ENCODE results near the gene TMOD4.
A peak's percentile ranks its signal among the peaks of the same experiment; 100 is the strongest.

TMOD4 gene

DNA sequence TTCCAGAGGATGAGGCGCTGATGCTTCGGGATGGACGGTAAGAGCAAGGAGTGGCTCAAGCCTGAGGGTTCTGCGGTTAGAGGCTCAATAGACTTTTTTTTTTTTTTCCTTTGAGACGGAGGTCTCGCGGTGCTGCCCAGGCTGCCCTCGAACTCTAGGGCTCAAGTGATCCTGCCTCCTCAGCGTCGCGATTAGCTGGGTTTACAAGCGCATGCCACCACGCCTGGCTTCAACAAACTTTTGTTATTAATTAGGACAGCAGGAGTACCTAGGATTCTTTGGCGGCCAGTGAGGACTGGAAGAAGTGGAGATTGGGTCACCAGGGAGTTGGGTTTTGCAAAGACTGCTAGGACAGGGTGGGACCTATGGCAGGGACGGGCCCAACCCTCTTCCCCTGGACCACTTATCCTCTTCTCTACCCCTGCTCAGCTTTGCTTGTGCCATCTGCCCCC, 9.2 kb downstream of the TMOD4 start:
- Histone ChIP-seq H3K4me2 (ENCODE audit: low read length, poor library complexity, severe bottlenecking) (peak overlapping the region; percentile 60), H3K27me3 (ENCODE audit: control insufficient read depth in 1 of 2, insufficient read depth in 1 of 2, low read length in 2 of 2) (no peaks in the 10 kb centered on the region), H3K79me1 (replicated peaks; ENCODE audit: low read length, poor library complexity, severe bottlenecking) (peaks cover 13% of the 10 kb centered on the region), H3K4ac (ENCODE audit: low read depth in 1 of 2, low read length in 2 of 2) (no peak overlapping the region), H3K18ac (ENCODE audit: low read depth in 1 of 2, low read length in 2 of 2) (peak overlapping the region in 1 of 2 experiments; percentile 29), H3K14ac (ENCODE audit: low read length in 2 of 2) (peak overlapping the region in 1 of 2 experiments; percentile 68), H2BK12ac (ENCODE audit: low read length in 2 of 2) (no peak overlapping the region), H2AK5ac (ENCODE audit: low read length, severe bottlenecking) (no peak overlapping the region), H3K9ac (ENCODE audit: low read length) (peak overlapping the region; percentile 92), H2BK5ac (ENCODE audit: low read depth, low read length, poor library complexity, severe bottlenecking) (no peak overlapping the region), H3K36me3 (ENCODE audit: control insufficient read depth in 1 of 2, insufficient read depth in 2 of 2, low read depth in 1 of 2, low read length in 2 of 2) (peaks cover 31 to 47% of the 10 kb centered on the region in 2 experiments), H3K9me3 (ENCODE audit: control insufficient read depth, low read length) (no peaks in the 10 kb centered on the region), H2BK15ac (ENCODE audit: low read depth, poor library complexity, severe bottlenecking) (no peak overlapping the region), H2BK120ac (ENCODE audit: low read depth, low read length) (no peak overlapping the region), H3K4me3 (ENCODE audit: insufficient read depth in 1 of 2, low read depth in 1 of 2, low read length in 2 of 2) (peak overlapping the region; percentile 74 to 84), H3K4me1 (ENCODE audit: control insufficient read depth, insufficient read depth, low read depth, low read length) (peaks cover 6% of the 10 kb centered on the region), H3K27ac (ENCODE audit: low read length, poor library complexity, severe bottlenecking) (peak overlapping the region; percentile 92), H2AFZ (ENCODE audit: low read depth, low read length) (no peak overlapping the region), H4K8ac (ENCODE audit: low read length) (peak overlapping the region; percentile 21), H3K23ac (ENCODE audit: low read length in 2 of 2) (no peak overlapping the region), H4K91ac (ENCODE audit: low read length) (no peak overlapping the region)
- DNase-seq: peak; percentile 88
- WGBS: 7% methylated on average over 15 of the region's 15 CpGs

- H3K79me1 ChIP-seq (replicated peaks; ENCODE audit: low read length, poor library complexity, severe bottlenecking): peaks cover 13% of the 10 kb centered on the region
- peak; percentile 99 for DNase-seq
These were observed 9.9 kb downstream of the TMOD4 start, which contains the start of the genes LYSMD1 and SCNM1 for GRCh38 chr1:151165738-151166504. TSS of gene LYSMD1 (minus strand) at chr1:151165902. CDS start at chr1:151165258, 644 bp downstream. TSS of gene SCNM1 (plus strand) at chr1:151166144. CDS start at chr1:151166153, 9 bp downstream.

GRCh38 chr1:151165281-151165737, 10.5 kb downstream of the TMOD4 start:
- 4% methylated on average over 15 of the region's 15 CpGs for WGBS
- H3K79me1 ChIP-seq (replicated peaks; ENCODE audit: low read length, poor library complexity, severe bottlenecking): peaks cover 13% of the 10 kb centered on the region
- peak overlapping the region; percentile 90 for H3K4me2 ChIP-seq (ENCODE audit: low read length, poor library complexity, severe bottlenecking)
- peaks cover 27 to 45% of the 10 kb centered on the region in 2 experiments for H3K36me3 ChIP-seq (ENCODE audit: control insufficient read depth in 1 of 2, insufficient read depth in 2 of 2, low read depth in 1 of 2, low read length in 2 of 2)
- H3K9me3 ChIP-seq (ENCODE audit: control insufficient read depth, low read length): no peaks in the 10 kb centered on the region
- peak overlapping the region; percentile 75 for H2AFZ ChIP-seq (ENCODE audit: low read depth, low read length)
- no peak overlapping the region for H3K14ac ChIP-seq (ENCODE audit: low read length in 2 of 2)
- H4K91ac ChIP-seq (ENCODE audit: low read length): peak overlapping the region; percentile 8
- H3K27me3 ChIP-seq (ENCODE audit: control insufficient read depth in 1 of 2, insufficient read depth in 1 of 2, low read length in 2 of 2): no peaks in the 10 kb centered on the region
- H2BK12ac ChIP-seq (ENCODE audit: low read length in 2 of 2): no peak overlapping the region
- no peak overlapping the region for H2BK15ac ChIP-seq (ENCODE audit: low read depth, poor library complexity, severe bottlenecking)
- peak overlapping the region; percentile 89 for H4K8ac ChIP-seq (ENCODE audit: low read length)
- peak overlapping the region; percentile 61 for H2AK5ac ChIP-seq (ENCODE audit: low read length, severe bottlenecking)
- peak overlapping the region in 1 of 2 experiments; percentile 85 for H3K4ac ChIP-seq (ENCODE audit: low read depth in 1 of 2, low read length in 2 of 2)
- H3K27ac ChIP-seq (ENCODE audit: low read length, poor library complexity, severe bottlenecking): peak overlapping the region; percentile 63
- peak; percentile 59 for DNase-seq
- peak overlapping the region; percentile 92 for H3K9ac ChIP-seq (ENCODE audit: low read length)
- no peak overlapping the region for H2BK5ac ChIP-seq (ENCODE audit: low read depth, low read length, poor library complexity, severe bottlenecking)
- peak overlapping the region; percentile 34 to 84 for H3K18ac ChIP-seq (ENCODE audit: low read depth in 1 of 2, low read length in 2 of 2)
- peaks cover 6% of the 10 kb centered on the region for H3K4me1 ChIP-seq (ENCODE audit: control insufficient read depth, insufficient read depth, low read depth, low read length)
- peak overlapping the region; percentile 59 to 84 for H3K4me3 ChIP-seq (ENCODE audit: insufficient read depth in 1 of 2, low read depth in 1 of 2, low read length in 2 of 2)
- no peak overlapping the region for H3K23ac ChIP-seq (ENCODE audit: low read length in 2 of 2)
- H2BK120ac ChIP-seq (ENCODE audit: low read depth, low read length): no peak overlapping the region

More at GRCh38 chr1:151165738-151166504, 9.9 kb downstream of the TMOD4 start, which contains the start of the genes LYSMD1 and SCNM1:
- Histone ChIP-seq H2AFZ (ENCODE audit: low read depth, low read length) (peak within 1 kb of the TSS; percentile 75), H3K18ac (ENCODE audit: low read depth in 1 of 2, low read length in 2 of 2) (peak within 1 kb of the TSS; percentile 34 to 84), H3K27ac (ENCODE audit: low read length, poor library complexity, severe bottlenecking) (peak within 1 kb of the TSS; percentile 92), H2BK15ac (ENCODE audit: low read depth, poor library complexity, severe bottlenecking) (no peak within 1 kb of the TSS), H3K9me3 (ENCODE audit: control insufficient read depth, low read length) (no peaks in the 10 kb centered on the region), H4K91ac (ENCODE audit: low read length) (peak within 1 kb of the TSS; percentile 8), H3K4me1 (ENCODE audit: control insufficient read depth, insufficient read depth, low read depth, low read length) (peaks cover 6% of the 10 kb centered on the region), H3K4me2 (ENCODE audit: low read length, poor library complexity, severe bottlenecking) (peak within 1 kb of the TSS; percentile 90), H2BK5ac (ENCODE audit: low read depth, low read length, poor library complexity, severe bottlenecking) (peak within 1 kb of the TSS; percentile 1), H3K23ac (ENCODE audit: low read length in 2 of 2) (no peak within 1 kb of the TSS), H3K4me3 (ENCODE audit: insufficient read depth in 1 of 2, low read depth in 1 of 2, low read length in 2 of 2) (peak within 1 kb of the TSS; percentile 74 to 84), H2BK12ac (ENCODE audit: low read length in 2 of 2) (no peak within 1 kb of the TSS), H3K14ac (ENCODE audit: low read length in 2 of 2) (peak within 1 kb of the TSS in 1 of 2 experiments; percentile 68), H3K4ac (ENCODE audit: low read depth in 1 of 2, low read length in 2 of 2) (peak within 1 kb of the TSS in 1 of 2 experiments; percentile 85), H3K9ac (ENCODE audit: low read length) (peak within 1 kb of the TSS; percentile 92), H3K36me3 (ENCODE audit: control insufficient read depth in 1 of 2, insufficient read depth in 2 of 2, low read depth in 1 of 2, low read length in 2 of 2) (peaks cover 28 to 45% of the 10 kb centered on the region in 2 experiments), H2AK5ac (ENCODE audit: low read length, severe bottlenecking) (peak within 1 kb of the TSS; percentile 61), H2BK120ac (ENCODE audit: low read depth, low read length) (peak within 1 kb of the TSS; percentile 11), H4K8ac (ENCODE audit: low read length) (peak within 1 kb of the TSS; percentile 91), H3K27me3 (ENCODE audit: control insufficient read depth in 1 of 2, insufficient read depth in 1 of 2, low read length in 2 of 2) (no peaks in the 10 kb centered on the region)
- WGBS: under 1% methylated on average over 37 of the region's 38 CpGs

GRCh38 chr1:151164732-151165280, 11.0 kb downstream of the TMOD4 start:
- Histone ChIP-seq H3K9ac (ENCODE audit: low read length) (peak overlapping the region; percentile 92), H3K4me1 (ENCODE audit: control insufficient read depth, insufficient read depth, low read depth, low read length) (peaks cover 6% of the 10 kb centered on the region), H3K27me3 (ENCODE audit: control insufficient read depth in 1 of 2, insufficient read depth in 1 of 2, low read length in 2 of 2) (no peaks in the 10 kb centered on the region), H3K4me3 (ENCODE audit: insufficient read depth in 1 of 2, low read depth in 1 of 2, low read length in 2 of 2) (peak overlapping the region; percentile 59 to 84), H3K36me3 (ENCODE audit: control insufficient read depth in 1 of 2, insufficient read depth in 2 of 2, low read depth in 1 of 2, low read length in 2 of 2) (peaks cover 26 to 45% of the 10 kb centered on the region in 2 experiments), H3K18ac (ENCODE audit: low read depth in 1 of 2, low read length in 2 of 2) (no peak overlapping the region), H2AK5ac (ENCODE audit: low read length, severe bottlenecking) (no peak overlapping the region), H2BK15ac (ENCODE audit: low read depth, poor library complexity, severe bottlenecking) (no peak overlapping the region), H3K79me1 (replicated peaks; ENCODE audit: low read length, poor library complexity, severe bottlenecking) (peaks cover 13% of the 10 kb centered on the region), H3K23ac (ENCODE audit: low read length in 2 of 2) (no peak overlapping the region), H3K4ac (ENCODE audit: low read depth in 1 of 2, low read length in 2 of 2) (peak overlapping the region in 1 of 2 experiments; percentile 8), H4K91ac (ENCODE audit: low read length) (peak overlapping the region; percentile 8), H2BK12ac (ENCODE audit: low read length in 2 of 2) (no peak overlapping the region), H2AFZ (ENCODE audit: low read depth, low read length) (peak overlapping the region; percentile 16), H3K27ac (ENCODE audit: low read length, poor library complexity, severe bottlenecking) (peak overlapping the region; percentile 24), H2BK120ac (ENCODE audit: low read depth, low read length) (peak overlapping the region; percentile 11), H3K9me3 (ENCODE audit: control insufficient read depth, low read length) (no peaks in the 10 kb centered on the region), H3K4me2 (ENCODE audit: low read length, poor library complexity, severe bottlenecking) (peak overlapping the region; percentile 90), H4K8ac (ENCODE audit: low read length) (peak overlapping the region; percentile 89), H2BK5ac (ENCODE audit: low read depth, low read length, poor library complexity, severe bottlenecking) (no peak overlapping the region), H3K14ac (ENCODE audit: low read length in 2 of 2) (no peak overlapping the region)
- no peak for DNase-seq
- 42% methylated on average over 11 of the region's 11 CpGs for WGBS
